Occipital lobe (tissue), 2 donors: ENCODE results near the gene EEFSEC. TPM values are rescaled to one million over a fixed set of nuclear protein-coding genes. Genes with fewer than 3 reads are reported as not detected.

Source experiments
- DNase-seq: peaks from one replicate; lab custom pipeline; 2025; lab: John Stamatoyannopoulos, UW
- total RNA-seq: library from RNA; depleted of rRNA; stranded (reverse); fragments of >200 nt; gene quantifications from one replicate; pipeline ENCODE4 v1.2.3, GENCODE V29; 2014

EEFSEC gene
- total RNA-seq, 1 donor from 2014 or later, result 5.1 TPM

GRCh38 chr3:128241741-128242140, 88.5 kb downstream of the EEFSEC start:
- DNase-seq, result no peak

DNA sequence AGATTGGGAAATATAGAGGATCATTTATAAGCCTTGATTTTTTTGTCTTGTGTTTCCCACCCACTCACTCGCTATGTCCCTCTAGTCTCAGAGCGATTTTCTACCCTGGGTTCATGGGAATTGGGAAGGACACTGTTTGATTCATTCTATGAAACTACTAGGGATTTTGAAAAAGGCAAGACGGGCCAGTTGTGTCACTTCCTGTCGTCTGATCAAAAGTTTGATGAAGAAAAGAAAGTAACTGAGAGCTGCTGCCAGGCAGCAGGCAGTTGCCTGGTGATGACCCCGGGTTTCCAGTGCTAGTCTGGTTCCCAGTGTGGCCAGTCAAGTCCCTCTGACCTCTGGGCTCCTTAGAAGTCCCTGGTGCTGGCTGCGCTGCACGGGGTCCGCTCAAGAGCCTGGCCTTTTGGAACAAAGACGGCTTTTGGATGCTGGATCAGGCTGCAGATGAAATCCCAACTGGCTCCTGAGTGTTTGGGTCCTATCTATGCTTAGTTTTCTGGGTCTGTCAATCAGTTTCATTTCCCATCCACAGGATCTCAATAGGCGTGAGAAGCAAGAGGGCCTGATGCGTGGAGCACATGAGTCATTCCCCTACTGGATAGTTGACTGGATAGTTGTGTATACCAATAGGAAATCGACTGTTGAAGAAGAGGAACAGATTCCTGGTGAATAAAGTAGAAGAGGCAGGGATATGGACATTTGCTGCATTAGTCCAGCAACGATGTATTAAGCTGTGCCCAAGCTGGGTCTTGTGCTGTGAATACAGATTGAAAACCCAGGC, 89.7 kb downstream of the EEFSEC start:
- no peak for DNase-seq

DNA sequence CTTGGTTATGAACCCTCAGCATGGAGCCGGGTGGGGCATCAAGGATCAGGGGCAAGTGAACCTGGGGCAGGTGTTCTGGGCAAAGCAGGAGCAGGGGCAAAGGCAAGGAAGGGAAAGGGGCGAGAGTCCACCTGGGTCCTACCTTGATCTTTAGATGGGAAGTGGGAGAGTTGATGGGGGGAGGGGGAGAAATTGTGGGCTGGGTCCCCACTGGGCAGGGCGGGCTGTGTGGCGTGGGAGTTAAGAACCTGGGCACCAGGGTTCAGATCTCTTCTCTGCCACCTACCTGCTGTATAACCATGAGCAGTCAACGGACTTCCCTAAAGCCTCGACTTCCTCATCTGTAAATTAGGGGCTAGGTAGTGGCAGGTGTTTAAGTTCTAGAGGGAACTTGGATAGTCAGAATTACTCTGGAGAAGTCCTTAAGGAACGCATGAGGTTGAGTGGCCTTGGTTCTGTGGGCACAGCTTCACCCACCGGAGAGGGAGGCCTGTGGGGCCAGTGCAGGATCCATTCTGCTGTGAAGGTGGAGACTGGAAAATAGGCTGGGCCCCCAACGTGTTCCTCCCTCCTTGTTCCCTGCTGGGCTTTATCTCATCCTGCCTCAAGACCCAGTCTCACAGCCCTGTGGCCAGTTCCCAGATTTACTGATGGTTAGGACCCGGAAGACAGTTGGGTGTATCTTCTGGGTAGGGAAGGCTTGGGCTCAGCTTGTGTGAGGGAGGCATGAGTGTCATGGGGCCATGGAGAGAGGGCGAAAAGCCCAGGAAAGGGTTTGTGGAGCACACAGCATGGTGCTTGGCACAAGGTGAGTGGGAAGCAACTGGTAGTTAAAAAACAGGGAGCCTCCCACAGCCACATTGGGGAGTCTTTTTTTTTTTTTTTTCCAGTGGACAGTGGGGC, 90.6 kb downstream of the EEFSEC start:
- no peak for DNase-seq

- no peak for DNase-seq
Observed at GRCh38 chr3:128245460-128245859, 92.2 kb downstream of the EEFSEC start.

DNA sequence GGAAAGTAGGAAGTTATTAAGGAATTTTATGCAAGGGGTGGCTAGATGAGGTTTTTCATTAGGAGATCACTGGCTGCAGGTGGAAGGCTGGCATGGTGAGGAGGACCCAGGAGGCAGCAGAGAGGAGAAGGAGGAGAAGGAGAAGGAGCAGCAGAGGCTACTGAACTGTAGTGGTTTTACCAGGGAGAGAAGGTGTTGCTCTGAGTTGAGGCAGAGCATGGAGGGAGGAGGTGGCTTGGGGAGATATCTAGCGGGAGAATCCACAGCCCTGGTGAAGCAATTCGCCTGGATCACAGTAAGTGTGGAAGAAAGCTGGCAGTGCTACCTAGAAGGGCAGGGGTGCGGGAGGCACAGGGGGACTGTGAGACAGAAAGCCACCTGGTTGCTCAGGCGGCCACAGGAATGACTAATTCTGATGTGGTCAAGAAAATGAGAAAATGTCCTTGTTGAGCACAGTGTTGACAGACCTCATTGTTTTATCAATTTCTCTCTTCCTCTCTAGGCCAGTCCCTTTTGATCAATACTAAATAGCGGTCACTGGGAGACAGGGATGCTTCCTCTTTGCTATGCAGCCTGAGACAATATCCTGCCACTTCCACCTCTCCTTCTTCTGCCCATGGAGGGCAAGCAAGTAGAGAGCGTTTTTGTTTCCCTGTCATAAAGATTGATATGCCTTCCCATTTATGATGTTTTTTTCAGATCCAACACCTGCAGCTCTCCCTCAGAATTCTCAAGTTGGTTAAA, 94.6 kb downstream of the EEFSEC start:
- DNase-seq, result no peak

GRCh38 chr3:128252083-128252482, 98.8 kb downstream of the EEFSEC start:
- no peak for DNase-seq

DNA sequence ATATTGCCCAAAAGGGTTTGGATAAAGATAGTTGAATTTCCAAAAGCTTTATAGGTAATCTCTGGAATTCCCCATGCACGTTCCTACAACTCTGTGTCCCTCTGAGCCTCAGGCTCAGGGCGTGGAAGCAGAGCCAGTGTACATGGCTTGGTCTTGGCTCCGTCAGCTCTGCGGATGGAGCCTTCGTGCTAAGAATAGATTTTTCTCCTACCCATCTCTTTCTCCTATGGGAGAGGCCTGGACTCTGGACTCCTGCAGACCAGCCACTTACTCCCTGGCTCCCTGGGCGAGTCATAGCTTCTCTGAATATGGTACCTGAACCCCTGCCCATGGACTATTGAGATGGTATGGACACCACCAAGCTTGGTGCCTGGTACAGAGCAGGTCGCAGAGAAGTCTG, 99.9 kb downstream of the EEFSEC start:
- DNase-seq, result no peak

DNA sequence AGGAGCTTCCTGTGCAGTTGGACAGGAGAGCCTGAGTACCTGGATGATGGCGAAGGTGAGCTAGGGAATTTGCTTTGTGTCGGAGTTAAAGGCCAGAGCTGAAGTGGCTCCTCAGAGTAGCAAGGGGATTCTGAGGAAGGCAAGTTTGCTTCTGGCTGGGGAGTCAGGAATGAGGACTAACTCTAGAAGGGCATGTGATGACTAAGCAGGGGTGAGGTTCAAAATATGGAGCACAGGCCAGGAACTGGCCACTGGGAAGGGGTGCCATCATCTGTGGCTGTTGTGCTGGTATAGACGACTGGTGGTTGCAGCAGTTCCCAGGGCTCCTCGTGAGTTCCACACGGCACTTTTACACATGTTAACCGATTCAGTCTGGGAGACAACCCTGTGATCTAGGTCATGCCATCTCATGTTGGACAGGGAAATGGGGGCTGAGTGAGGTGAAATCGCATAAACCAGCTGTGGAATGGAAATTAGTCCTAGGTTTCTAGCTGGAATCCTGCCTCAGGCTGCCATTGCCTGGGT, 100.8 kb downstream of the EEFSEC start:
- no peak for DNase-seq

DNA sequence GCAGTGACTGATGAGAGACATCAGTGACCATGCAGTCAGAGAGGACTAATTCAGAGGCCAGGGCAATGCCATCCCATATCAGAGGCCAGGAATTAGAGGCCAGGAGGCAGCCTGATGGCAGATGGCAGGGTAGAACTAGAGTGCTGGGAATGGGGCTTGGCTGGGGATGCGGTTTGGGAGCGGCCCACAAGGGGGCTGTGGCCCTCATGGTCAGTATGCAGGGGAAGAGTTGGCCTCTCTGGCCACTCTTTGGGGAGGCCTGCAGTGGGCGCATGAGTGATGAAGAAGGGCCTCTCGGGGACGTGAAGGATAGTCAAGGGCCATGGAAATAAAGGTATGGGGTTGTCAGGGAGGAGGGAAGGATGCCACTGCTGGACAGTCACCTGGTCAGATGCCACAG, 101.7 kb downstream of the EEFSEC start:
- no peak for DNase-seq

DNA sequence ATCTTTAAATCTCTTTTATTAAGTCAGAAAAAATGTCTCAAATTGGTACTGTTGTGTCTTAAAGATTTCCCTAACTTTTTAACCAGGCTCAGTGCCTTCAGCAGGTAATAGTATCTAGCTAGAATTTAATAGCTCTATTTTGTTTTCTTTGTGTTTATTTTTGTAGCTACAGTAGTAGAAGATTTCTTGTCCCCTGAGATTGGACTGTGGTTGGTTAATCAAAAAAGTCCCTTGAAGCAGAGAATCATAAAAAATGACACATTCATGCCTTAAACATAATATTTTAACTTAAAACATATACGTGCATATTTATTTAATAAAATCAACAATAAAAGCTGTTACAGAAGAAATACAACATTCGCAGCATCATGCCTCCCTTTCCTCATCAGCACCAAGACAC, 102.8 kb downstream of the EEFSEC start:
- DNase-seq, result no peak

DNA sequence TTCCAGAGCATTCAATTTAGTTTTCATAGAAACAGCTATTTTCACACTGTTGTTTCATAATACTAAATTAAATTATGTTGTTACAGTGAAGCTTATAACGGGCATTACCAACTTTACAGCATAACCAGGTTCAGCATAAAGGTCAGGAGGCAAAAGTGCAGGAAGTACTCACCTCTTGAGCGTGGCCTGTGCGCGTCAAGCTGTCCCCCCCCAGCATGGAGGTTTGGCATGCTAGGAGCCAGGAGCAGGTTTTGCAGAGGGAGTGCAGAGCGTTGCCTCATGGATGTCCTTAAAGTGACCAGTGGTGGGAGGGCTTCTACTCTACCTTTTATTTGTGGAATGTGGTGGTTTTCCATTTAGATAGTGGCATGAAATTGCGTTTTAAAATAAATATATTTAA, 104.4 kb downstream of the EEFSEC start:
- no peak for DNase-seq

GRCh38 chr3:128260275-128260674, 107.0 kb downstream of the EEFSEC start:
- no peak for DNase-seq

- no peak for DNase-seq
Observed at GRCh38 chr3:128262457-128262856, 109.2 kb downstream of the EEFSEC start.

DNA sequence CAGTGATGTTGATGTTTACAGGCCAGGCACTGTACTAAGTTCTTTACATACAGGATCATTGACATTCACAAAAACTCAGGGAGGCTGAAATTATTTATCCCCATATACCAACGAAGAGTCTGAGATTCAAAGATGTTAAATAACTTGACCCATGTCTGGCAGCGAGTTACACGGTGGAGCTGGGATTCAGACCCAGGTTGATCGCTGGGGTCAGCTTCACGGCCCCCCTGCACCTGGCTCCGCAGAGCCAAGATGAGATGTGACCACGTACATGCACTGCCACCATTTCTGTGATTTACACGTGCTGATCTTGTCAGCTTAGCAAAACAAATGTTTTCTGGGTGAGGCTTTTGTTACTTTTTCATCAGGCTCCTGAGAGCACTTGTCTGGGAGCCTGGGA, 109.8 kb downstream of the EEFSEC start:
- no peak for DNase-seq

- DNase-seq, result no peak
Observed at GRCh38 chr3:128263946-128264345, 110.7 kb downstream of the EEFSEC start.

- no peak for DNase-seq
Observed at GRCh38 chr3:128266453-128266852, 113.2 kb downstream of the EEFSEC start.

DNA sequence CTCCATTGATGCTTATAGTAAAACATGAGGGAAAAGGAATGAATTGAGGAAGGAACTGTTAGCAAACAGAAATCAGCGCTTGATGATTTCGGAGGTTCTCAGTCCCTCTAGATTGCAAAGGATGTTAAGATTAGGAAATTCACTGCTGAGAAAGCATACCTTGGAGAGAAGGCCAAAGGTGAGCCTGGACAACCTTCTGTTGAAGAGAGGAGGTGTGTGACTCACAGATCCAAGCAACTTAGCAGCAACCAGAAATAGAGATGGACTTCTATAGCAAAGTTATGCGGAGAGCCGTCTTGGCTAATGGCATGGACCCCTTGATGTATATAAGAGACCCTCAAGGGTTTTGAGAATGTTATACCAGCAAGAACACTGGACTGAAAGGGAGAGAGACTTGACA, 114.3 kb downstream of the EEFSEC start:
- no peak for DNase-seq

DNA sequence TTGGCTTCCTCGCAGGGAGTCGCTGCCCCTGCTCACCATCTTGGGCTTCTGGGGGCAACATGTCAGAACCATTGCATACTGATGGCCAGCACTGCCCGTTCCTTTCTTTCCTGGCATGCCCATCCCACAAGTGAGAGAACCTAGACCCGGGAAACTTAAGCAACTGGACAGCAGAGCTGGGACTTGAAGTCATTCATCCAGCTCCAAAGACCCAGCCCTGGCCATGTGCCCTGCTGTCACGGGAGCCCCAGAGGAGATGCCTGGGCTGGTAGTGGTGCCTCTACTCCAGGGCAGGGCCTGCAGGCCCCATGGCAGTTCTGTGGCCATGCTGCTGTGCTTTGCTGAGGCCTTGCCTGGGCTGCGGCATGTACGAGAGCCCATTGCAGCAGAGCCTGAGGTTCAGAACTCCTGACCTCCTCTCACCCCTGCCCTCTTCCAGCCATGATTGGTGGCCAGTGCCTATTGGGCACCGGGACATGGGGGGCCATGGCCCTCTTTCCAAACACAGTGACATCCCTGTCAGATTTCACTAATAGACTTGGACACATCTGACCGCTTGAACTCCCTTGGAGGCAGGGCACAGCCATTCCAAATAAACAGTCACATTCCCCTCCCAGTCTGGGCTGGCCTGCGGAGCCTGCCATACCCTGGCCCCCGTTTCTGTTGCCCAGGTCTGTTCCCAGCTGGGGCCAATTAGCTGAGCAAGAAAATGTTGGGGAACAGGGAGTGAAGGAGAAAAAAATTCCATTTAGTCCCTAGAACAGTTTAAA, 115.9 kb downstream of the EEFSEC start:
- DNase-seq, result no peak

GRCh38 chr3:128269796-128270195, 116.5 kb downstream of the EEFSEC start:
- DNase-seq, result no peak

GRCh38 chr3:128270559-128271492, 117.5 kb downstream of the EEFSEC start:
- DNase-seq, result no peak
